Pulmonary artery endothelial cell (primary cell): ENCODE results near the gene ABI1. TPM values are rescaled to one million over a fixed set of nuclear protein-coding genes. Genes with fewer than 3 reads are reported as not detected.

Experiments
- DNase-seq: peaks from one replicate; pipeline ENCODE4 v3.0.0-alpha.2; 2011; ENCODE audit warnings: low read depth, low spot score
- total RNA-seq: library from RNA; depleted of rRNA; stranded (reverse); fragments of >200 nt; gene quantifications from 2 replicates; pipeline ENCODE4 v1.2.3, GENCODE V29; 2014

The ABI1 gene
- total RNA-seq, 1 donor from 2014 or later, result 35.0 TPM

DNA sequence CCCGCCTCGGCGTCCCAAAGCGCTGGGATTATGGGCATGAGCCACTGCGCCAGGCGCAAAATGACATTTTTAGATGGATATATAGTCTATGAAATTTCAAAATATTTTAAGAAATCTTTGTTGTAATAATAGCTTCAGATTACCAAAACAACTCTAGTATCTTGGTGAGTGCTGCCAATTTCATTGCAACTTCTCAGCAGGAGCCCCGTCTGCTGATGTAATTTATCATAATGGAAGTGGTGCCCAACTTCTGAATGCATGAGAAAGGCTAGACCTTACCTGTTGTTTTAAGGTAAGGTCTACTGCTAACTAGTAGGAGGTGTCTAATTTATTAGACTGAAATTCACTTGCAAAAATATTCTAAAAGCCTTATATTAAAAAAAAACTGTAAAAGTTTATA, 143.3 kb downstream of the ABI1 start:
- no peak for DNase-seq

DNA sequence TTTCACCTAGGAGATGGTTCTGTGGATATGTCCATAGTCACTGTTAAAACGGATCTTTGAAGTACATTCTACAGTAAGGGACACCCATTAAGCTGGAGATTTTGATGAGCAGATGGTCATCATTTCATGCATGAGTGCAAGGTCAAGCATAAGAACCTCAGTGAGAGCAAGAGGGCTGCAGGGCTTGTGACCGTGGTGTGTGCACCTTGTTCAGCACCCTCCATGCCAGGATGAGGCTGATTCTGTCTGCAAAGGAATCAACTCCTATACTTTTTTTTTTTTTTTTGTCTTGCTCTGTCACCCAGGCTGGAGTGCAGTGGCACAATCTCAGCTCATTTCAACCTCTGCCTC, 145.6 kb downstream of the ABI1 start:
- DNase-seq, result no peak

DNA sequence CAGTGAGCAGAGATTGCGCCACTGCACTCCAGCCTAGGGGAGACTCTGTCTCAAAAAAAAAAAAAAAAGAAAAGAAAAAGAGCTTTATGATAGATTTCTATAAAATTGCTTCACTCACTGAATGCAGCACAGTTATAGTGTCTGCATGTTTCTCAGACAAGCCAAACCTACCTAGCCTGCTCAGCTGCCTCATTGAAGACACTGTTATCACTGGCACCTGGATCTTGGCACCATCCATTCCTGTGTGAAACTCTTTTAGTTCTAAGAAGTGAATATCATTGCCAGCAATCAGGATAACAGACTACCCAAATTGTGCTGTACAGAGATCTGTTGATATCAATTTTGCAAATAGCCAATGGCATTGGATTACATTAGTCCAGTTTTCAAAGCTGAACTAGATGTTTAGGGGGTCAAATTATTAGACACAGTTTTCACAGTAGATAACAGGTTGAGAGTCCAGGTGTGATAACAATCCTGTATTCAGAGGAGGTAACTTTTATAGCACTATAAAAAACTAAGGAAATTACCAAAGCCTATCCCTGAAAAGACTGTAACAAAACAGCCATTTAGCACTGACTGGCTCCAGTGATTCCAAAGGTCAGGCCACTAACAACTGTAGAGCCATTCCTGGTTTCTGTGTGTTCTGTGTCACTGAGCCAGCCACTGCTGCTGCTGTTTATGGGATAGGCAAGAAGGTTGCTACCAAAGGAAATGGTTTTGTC, 146.2 kb downstream of the ABI1 start:
- DNase-seq, result no peak

DNA sequence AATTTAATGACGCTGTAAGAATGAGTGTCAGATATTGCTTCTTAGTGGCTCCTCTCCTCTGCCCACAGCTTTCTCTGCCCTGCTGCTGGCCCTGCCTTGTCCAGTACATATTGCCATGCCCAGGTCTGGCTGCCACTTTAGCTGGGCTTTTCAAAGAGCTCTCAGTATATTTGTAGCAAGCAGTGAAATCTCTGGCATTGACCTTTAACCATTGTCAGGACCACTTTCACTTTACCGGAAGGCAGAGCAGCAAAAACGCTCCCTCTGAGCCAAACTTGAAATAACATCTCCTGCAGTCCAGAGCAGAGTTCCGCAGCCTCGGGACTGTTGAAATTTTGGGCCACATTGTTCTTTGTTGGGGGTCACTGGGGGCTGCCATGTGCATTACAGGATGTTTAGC, 149.4 kb downstream of the ABI1 start:
- no peak for DNase-seq

DNA sequence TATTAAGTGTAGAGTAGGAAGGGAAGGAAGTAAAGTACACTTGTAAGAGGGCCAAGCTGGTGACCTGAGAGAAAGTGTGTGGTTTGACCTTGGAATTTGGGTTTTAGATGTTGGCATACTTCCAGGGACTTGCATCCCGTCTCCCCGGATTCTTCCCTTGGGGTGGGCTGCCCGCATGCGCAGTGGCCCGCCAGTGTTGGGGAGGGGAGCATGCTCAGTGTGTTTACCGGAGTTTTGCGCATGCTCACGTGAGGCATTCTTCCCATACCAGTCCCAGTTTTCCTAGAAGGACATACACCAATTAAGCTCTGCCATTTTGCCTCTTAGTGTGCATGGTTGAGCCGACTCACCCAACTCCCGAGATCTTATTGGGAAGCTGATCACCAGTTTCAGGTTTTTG, 153.8 kb downstream of the ABI1 start:
- no peak for DNase-seq

DNA sequence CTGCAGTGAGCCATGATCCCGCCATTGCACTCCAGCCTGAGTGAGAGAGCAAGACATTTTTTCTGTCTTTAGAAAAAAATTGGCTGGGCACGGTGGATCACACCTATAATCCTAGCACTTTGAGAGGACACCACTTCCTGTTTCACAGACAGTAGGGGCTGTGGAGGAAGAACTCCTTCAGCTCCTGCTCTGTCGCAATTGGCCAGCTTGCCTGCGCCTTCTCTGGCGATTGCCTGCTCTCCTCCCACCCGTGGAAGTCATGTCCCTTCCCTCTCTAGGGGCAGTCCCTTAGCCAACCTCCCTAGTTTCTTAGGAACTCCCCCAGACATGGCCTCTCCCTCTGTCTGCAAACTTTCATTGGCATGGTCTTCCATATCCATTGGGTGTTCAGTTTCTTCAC, 154.6 kb downstream of the ABI1 start:
- DNase-seq, result no peak

DNA sequence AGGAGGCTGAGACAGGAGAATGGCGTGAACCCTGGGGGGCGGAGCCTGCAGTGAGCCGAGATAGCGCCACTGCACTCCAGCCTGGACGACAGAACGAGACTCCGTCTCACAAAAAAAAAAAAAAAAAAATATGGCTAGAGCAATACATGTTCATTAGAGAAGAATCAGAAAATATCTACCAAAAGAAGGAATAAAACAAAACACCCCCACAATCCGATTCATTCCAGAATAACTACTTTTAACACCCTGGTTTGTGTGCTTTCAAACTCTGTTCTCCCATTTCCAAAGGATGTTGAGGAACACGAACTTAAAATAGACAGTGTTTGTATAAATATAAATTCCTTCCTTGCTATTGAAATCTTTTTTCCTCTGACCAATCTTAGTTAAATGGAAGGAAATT, 156.8 kb downstream of the ABI1 start:
- no peak for DNase-seq

DNA sequence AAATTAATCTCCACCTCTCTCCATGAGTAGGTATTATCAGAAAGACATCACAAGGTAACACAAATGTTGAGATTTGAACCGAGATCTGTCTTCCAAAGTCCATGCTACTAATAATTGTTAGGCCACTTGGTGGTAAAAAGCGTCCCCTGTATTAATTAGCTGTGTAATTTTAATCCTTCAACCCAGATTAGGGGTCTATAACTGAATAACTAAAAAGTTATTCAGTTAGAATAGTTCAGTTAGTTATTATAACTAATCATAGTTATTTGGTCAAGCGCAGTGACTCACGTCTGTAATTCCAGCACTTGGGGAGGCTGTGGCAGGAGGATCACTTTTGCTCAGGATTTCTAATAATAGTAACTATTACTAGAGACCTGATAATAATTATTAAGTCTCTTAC, 157.7 kb downstream of the ABI1 start:
- no peak for DNase-seq

DNA sequence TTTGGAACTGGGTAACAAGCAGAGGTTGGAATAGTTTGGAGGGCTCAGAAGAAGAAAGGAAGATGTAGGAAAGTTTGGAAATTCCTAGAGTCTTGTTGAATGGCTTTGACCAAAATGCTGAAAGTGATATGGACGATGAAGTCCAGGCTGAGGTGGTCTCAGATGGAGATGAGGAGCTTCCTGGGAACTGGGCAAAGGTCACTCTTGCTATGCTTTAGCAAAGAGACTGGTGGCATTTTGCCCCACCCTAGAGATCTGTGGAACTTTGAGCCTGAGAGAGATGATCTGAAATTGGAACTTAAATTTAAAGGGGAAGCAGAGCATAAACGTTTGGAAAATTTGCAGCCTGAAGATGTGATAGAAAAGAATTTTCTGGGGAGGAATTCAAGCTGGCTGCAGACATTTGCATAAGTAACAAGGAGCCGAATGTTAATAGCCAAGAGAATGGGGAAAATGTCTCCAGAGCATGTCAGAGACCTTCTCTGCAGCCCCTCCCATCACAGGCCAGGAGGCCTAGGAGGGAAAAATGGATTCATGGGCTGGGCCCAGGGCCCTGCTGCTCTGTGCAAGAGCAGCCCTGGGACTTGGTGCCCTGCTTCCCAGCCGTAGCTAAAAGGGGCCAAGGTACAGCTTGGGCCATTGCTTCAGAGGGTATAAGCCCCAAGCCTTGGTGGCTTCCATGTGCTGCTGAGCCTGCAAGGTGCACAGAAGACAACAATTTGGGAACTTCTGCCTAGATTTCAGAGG, 159.7 kb downstream of the ABI1 start:
- DNase-seq, result no peak

DNA sequence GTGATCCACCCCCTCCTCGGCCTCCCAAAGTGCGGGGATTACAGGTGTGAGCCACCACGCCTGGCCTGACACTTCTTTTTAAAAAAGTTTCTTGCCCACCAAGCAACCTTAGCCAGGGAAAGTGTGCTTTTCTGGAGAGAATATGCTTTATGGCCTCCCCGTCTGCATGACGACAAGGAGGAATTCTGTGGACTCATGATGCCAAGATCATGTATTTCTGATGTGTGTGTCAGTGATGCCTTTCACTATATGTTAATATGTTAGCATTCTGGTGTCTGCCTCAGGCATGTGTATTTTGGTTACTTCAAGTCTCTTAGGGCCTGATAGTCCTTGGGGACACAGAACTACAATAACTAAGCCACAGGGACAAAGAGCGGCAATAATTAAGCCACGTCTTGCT, 161.1 kb downstream of the ABI1 start:
- no peak for DNase-seq

DNA sequence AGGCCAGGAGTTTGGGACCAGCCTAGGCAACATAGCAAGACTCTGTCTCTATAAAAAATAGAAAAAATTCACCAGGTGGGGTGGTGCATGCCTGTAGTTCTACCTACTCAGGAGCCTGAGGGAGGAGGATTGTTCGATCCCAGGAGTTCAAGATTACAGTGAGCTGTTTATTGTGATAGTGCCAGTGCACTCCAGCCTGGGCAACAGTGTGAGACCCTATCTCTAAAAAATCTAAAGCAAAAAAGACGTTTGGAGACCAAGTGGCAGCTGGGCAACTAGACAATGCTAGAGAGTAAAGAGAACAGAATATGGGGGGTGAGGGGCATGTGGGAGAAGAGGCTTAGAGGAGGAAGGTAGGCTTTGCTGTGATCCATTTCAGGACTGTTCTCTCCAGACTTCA, 161.8 kb downstream of the ABI1 start:
- no peak for DNase-seq

DNA sequence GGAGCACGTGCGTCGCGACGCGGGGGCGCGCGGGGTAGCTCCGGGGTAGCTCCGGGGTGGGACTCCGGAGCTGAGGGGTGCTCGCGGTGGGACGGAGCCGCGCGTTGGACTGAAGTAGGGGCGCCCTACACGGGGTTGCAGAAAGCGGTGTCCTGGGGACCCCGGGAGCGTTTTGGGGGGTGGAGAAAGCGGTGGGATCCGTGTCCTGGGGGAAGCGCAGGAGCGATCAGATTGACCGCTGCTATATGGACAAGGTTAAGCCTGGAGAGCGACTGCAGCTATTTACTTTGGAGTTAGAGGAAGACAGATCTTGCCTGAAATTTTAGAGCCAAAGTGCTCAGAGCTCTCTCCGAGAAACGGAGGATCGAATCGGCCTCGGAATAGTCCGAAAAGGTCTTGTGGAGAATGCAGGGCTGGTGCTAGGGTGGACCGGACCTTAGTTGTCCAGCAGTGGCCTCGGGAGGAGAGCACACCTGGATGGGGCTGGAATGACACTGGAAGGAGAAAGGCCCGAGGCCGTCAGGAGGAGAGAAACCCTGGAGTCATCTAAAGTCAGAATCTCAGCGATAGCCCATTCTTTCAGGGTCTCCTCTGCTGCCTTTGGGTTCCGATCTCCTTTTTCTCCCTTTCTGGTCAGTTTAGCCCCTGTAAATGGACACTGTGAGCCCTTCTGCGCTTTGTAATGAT, 162.7 kb downstream of the ABI1 start:
- DNase-seq, result no peak

DNA sequence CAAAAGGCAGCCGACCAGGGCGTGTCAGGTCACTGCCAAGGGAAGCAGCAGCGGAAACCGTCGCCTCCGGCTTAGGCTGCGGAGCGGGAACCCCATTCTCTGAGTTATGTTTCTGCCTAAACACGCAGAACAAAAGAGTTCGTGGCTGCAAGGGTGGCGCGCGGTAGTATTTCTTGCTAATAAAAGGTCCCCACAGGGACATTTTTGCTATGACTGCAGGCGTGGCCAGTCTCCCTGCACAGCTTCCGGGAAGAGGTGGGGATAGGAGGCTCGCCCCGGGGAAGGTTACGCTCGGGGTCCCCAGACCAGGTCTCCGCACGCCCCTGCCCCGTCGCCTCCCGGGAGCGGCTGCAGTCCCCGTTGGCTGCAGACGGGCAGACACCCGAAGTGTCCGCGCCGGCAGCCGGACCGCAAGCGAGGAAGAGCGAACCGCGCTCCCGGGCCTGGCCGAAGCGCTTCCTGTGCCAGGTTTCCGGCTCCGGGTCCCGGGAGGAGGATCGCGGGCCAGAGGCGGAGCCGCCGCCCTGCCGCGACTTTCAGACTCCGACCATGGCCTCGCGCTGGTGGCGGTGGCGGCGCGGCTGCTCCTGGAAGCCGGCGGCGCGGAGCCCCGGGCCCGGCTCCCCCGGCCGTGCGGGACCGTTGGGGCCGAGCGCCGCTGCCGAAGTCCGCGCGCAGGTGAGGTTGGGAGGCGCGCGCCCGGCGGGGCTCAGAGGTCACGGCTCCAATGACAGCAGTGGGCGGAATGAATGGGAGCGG, 163.4 kb downstream of the ABI1 start, which contains the start of gene PDSS1:
PDSS1 (plus strand) TSS at position 539 of the 759 bp plus-strand sequence; CDS start at position 550, 11 bp downstream.
- no peak for DNase-seq

DNA sequence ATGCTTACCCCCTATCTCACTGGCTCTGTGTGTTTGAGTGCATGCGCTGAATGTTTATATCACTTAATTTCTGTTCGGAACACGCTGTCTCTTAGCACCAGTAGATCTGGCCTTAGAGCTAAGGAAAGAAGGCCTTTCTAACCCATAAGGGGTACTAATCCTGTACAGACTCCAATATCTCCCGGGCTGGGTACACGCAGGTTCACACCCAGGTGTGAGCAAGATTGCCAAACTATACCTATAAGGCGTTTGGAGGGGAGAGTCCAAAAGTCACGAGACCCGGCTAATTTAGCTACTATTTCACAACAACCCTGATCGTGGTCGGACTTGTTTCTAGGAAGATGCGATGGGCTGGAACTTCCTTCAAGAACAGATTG, 164.0 kb downstream of the ABI1 start:
- no peak for DNase-seq

Other genes starting within 250 kb of the ABI1 start
- 8.8 and 9.9 TPM in 2 replicates for gene PDSS1, start 163.3 kb downstream of the ABI1 start, total RNA-seq
- 6.5 and 8.0 TPM in 2 replicates for gene ANKRD26, start 239.5 kb upstream of the ABI1 start, total RNA-seq